ENCODE measurements around the gene UBE2F. TPM values are rescaled to one million over a fixed set of nuclear protein-coding genes. Genes with fewer than 3 reads are reported as not detected.
"Not testable (repeated sequence)": the region's sequence is repeated elsewhere in the genome, so short reads cannot be mapped to it uniquely, and the experiment has no call there.

UBE2F gene
- total RNA-seq, 4 donors from 2014 or later, result 40.7 to 88.9 (median 64.9) TPM

GRCh38 chr2:238053191-238053776 lies 86.5 kb downstream of the UBE2F start:
- H3K27ac ChIP-seq, result no peak overlapping the region
- no peaks in the 10 kb centered on the region for H3K36me3 ChIP-seq
- no peaks in the 10 kb centered on the region for H3K4me1 ChIP-seq
- intact Hi-C loops (cut with DNase I; ENCODE audit: low total_unique reads), result no loop called here
- no peak for DNase-seq
- TF ChIP-seq CTCF (IDR thresholded peaks at IDR 0.05) (no peak), POLR2A (IDR thresholded peaks at IDR 0.05) (no peak)
- no peaks in the 10 kb centered on the region for H3K27me3 ChIP-seq
- no peak overlapping the region for H3K4me3 ChIP-seq
- H3K9me3 ChIP-seq, result no peaks in the 10 kb centered on the region

GRCh38 chr2:238055841-238056240 lies 89.0 kb downstream of the UBE2F start:
- Histone ChIP-seq H3K27me3 (no peaks in the 10 kb centered on the region), H3K4me3 (no peak overlapping the region), H3K9me3 (no peaks in the 10 kb centered on the region), H3K4me1 (peaks cover 0 to 7% of the 10 kb centered on the region in 2 donors), H3K36me3 (no peaks in the 10 kb centered on the region), H3K27ac (no peak overlapping the region)
- intact Hi-C loops (cut with DNase I; ENCODE audit: low total_unique reads), result no loop called here
- no peak for DNase-seq
- TF ChIP-seq POLR2A (IDR thresholded peaks at IDR 0.05) (no peak), CTCF (IDR thresholded peaks at IDR 0.05) (no peak)

GRCh38 chr2:238057696-238058575 lies 91.1 kb downstream of the UBE2F start:
- intact Hi-C loops (cut with DNase I; ENCODE audit: low total_unique reads); H3K9me3 ChIP-seq; H3K27ac ChIP-seq; DNase-seq; H3K4me3 ChIP-seq; H3K36me3 ChIP-seq; H3K27me3 ChIP-seq: not testable (repeated sequence)
- peaks cover 0 to 13% of the 10 kb centered on the region in 2 donors for H3K4me1 ChIP-seq

- Histone ChIP-seq H3K27ac (no peak overlapping the region), H3K27me3 (no peaks in the 10 kb centered on the region), H3K36me3 (no peaks in the 10 kb centered on the region), H3K9me3 (no peaks in the 10 kb centered on the region), H3K4me1 (peaks cover 0 to 13% of the 10 kb centered on the region in 2 donors), H3K4me3 (no peak overlapping the region)
- no peak for DNase-seq
- TF ChIP-seq CTCF (IDR thresholded peaks at IDR 0.05) (no peak), POLR2A (IDR thresholded peaks at IDR 0.05) (no peak)
- intact Hi-C loops (cut with DNase I; ENCODE audit: low total_unique reads), result no loop called here
Observed at GRCh38 chr2:238059505-238059904, 92.7 kb downstream of the UBE2F start.

GRCh38 chr2:238060096-238060541 lies 93.3 kb downstream of the UBE2F start:
- H3K4me3 ChIP-seq, result peak overlapping the region; percentile 88 to 92
- DNase-seq, result no peak
- TF ChIP-seq CTCF (IDR thresholded peaks at IDR 0.05) (no peak), POLR2A (IDR thresholded peaks at IDR 0.05) (no peak)
- peak overlapping the region; percentile 85 to 92 for H3K27ac ChIP-seq
- no peaks in the 10 kb centered on the region for H3K9me3 ChIP-seq
- intact Hi-C loops (cut with DNase I; ENCODE audit: low total_unique reads), result no loop called here
- H3K27me3 ChIP-seq, result no peaks in the 10 kb centered on the region
- peaks cover 0 to 13% of the 10 kb centered on the region in 2 donors for H3K4me1 ChIP-seq
- H3K36me3 ChIP-seq, result no peaks in the 10 kb centered on the region

All from uterus (tissue), 4 donors.